Prostate gland (tissue), 2 donors: ENCODE measurements around the gene PHKA1. TPM values are rescaled to one million over a fixed set of nuclear protein-coding genes. Genes with fewer than 3 reads are reported as not detected.

ENCODE experiments used
- DNase-seq: peaks from one replicate; pipeline ENCODE4 v3.0.0-alpha.2; 2019; ENCODE audit warnings: low spot score
- H3K27ac ChIP-seq, 2 donors: fragments of 200-600 bp; sonication (generic); 2 replicates each; pipeline ENCODE4 v1.5.1; 2017 to 2019
- H3K27me3 ChIP-seq: fragments of 200-600 bp; sonication (generic); replicated peaks from 2 replicates; pipeline ENCODE4 v1.5.1; 2019; ENCODE audit not compliant: insufficient read depth
- H3K36me3 ChIP-seq, 2 donors: fragments of 200-600 bp; sonication (generic); 1 replicate in 1 of 2; 2 replicates in 1 of 2; pipeline versions ENCODE4 v1.5.1 to v1.8.1; 2017 to 2019
- H3K4me1 ChIP-seq: fragments of 200-600 bp; sonication (generic); replicated peaks from 2 replicates; pipeline ENCODE4 v1.5.1; 2019
- H3K4me3 ChIP-seq, 2 donors: fragments of 200-600 bp; sonication (generic); 2 replicates each; pipeline ENCODE4 v1.5.1; 2017 to 2019
- H3K9me3 ChIP-seq: fragments of 200-600 bp; sonication (generic); 2 replicates; pipeline ENCODE4 v1.5.1; 2017
- CTCF ChIP-seq, 4 experiments: fragments of 200-600 bp in 2 of 4; fragments of 450-650 bp in 2 of 4; sonication (generic) in 2 of 4; IDR thresholded peaks; 1 replicate in 3 of 4; 2 replicates in 1 of 4; pipeline ENCODE4 v1.5.1; 2016 to 2019; ENCODE audit warnings: antibody characterized with exemption in 4 of 4, mild to moderate bottlenecking in 2 of 4, moderate library complexity in 2 of 4
- POLR2A ChIP-seq: fragments of 450-650 bp; IDR thresholded peaks from one replicate; pipeline ENCODE4 v1.6.1; 2016; ENCODE audit warnings: antibody characterized with exemption, mild to moderate bottlenecking
- POLR2AphosphoS5 ChIP-seq: sonication (generic); formaldehyde crosslinking; IDR thresholded peaks from one replicate; pipeline ENCODE4 v1.6.1; 2017; ENCODE audit warnings: antibody characterized with exemption
- WGBS: methylation state at CpG from one replicate; pipeline ENCODE4 v1.1.5; 2018; 5-methylcytosine and 5-hydroxymethylcytosine counted together
- intact Hi-C: fragments of 100-400 bp; cut with DNase I; formaldehyde crosslinking; loops from one replicate; pipeline ENCODE4 v1.14.2; 2022
- total RNA-seq, 2 donors: library from RNA; depleted of rRNA; stranded (reverse); fragments of >200 nt; gene quantifications; one replicate each; pipeline ENCODE4 v1.1.0, GENCODE V29; 2016

The PHKA1 gene
- total RNA-seq, 2 donors from 2014 or later: 12.4 TPM

DNA sequence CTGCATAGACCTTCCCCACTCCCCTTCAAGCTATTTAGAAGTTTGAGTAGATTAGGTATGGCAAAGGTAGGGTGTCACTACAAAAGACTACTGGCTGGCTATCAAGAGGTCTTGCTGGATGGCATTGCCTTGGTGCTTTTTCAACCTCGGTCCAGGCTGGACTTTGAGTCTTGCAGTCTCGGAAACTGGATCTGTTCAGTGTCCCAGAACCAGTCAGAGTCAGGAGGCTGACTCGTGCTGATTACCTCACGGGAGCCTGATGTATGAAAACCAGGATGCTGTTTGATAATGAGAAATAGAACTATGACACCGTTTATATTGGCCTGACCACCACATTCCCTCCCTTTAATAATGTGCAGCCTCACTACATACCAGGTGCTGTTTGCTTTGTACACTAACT lies 2.7 kb upstream of the PHKA1 start:
- no peak for DNase-seq
- WGBS: 77% methylated on average over 5 of the region's 5 CpGs

GRCh38 chrX:72715546-72715945 lies 1.4 kb upstream of the PHKA1 start:
- WGBS: 91% methylated on average over 12 of the region's 12 CpGs

More for the DNA sequence above, 2.7 kb upstream of the PHKA1 start:
- Histone ChIP-seq H3K27me3 (no peaks in the 10 kb centered on the region), H3K36me3 (no peaks in the 10 kb centered on the region), H3K9me3 (no peaks in the 10 kb centered on the region), H3K4me3 (no peak overlapping the region), H3K4me1 (no peaks in the 10 kb centered on the region), H3K27ac (no peak overlapping the region)
- intact Hi-C loops: no loop called here
- no peak for TF ChIP-seq CTCF (IDR thresholded peaks at IDR 0.05)
- no peak for TF ChIP-seq POLR2AphosphoS5
- TF ChIP-seq POLR2A: no peak

DNA sequence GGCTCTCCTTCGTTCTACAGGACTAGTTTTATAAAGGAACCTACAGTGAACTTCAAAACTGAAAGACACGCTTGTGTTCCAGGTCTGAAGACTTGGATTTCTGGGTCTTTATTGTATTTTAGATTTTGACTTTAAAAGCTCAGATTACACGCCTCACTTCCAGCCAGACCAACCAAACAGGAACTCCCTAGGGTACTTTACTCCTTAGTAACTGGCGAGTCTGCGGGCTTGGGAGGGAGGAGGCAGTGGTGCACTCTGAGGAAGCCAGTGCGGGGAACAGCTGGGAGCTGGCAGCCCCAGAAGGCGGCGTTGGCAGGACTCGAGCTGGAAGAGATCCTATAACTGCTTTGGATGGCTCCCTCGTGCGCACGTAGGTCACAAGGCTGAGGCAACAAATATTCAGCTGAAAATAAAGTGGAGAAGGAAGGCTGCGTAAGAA lies 391 bp upstream of the PHKA1 start:
- Histone ChIP-seq H3K27ac (peak overlapping the region; percentile 81 to 83), H3K4me3 (peak overlapping the region; percentile 35 to 38), H3K36me3 (no peaks in the 10 kb centered on the region), H3K4me1 (no peaks in the 10 kb centered on the region), H3K27me3 (no peaks in the 10 kb centered on the region), H3K9me3 (no peaks in the 10 kb centered on the region)
- DNase-seq: peak; percentile 46
- intact Hi-C loops: no loop called here
- TF ChIP-seq POLR2A: no peak
- peak; percentile 49 for TF ChIP-seq POLR2AphosphoS5
- no peak for TF ChIP-seq CTCF (IDR thresholded peaks at IDR 0.05)
- 1% methylated on average over 13 of the region's 13 CpGs for WGBS

More at GRCh38 chrX:72715546-72715945, 1.4 kb upstream of the PHKA1 start:
- Histone ChIP-seq H3K27ac (no peak overlapping the region), H3K36me3 (no peaks in the 10 kb centered on the region), H3K4me1 (no peaks in the 10 kb centered on the region), H3K27me3 (no peaks in the 10 kb centered on the region), H3K9me3 (no peaks in the 10 kb centered on the region), H3K4me3 (no peak overlapping the region)
- DNase-seq: no peak
- intact Hi-C loops: no loop called here
- TF ChIP-seq POLR2AphosphoS5: no peak
- no peak for TF ChIP-seq POLR2A
- TF ChIP-seq CTCF (IDR thresholded peaks at IDR 0.05): no peak

GRCh38 chrX:72713130-72713529 lies 976 bp downstream of the PHKA1 start:
- 26% methylated on average over 3 of the region's 3 CpGs for WGBS
- peak overlapping the region; percentile 30 to 81 for H3K27ac ChIP-seq
- intact Hi-C loops: no loop called here
- TF ChIP-seq POLR2AphosphoS5 (no peak), POLR2A (no peak), CTCF (IDR thresholded peaks at IDR 0.05) (no peak)
- peak overlapping the region; percentile 35 to 38 for H3K4me3 ChIP-seq
- H3K9me3 ChIP-seq: no peaks in the 10 kb centered on the region
- no peak for DNase-seq
- no peaks in the 10 kb centered on the region for H3K4me1 ChIP-seq
- H3K36me3 ChIP-seq: no peaks in the 10 kb centered on the region
- no peaks in the 10 kb centered on the region for H3K27me3 ChIP-seq

- no peak for DNase-seq
- Histone ChIP-seq H3K27ac (peak overlapping the region; percentile 30 to 81), H3K4me1 (no peaks in the 10 kb centered on the region), H3K4me3 (no peak overlapping the region), H3K9me3 (no peaks in the 10 kb centered on the region), H3K36me3 (no peaks in the 10 kb centered on the region), H3K27me3 (no peaks in the 10 kb centered on the region)
- no peak for TF ChIP-seq POLR2AphosphoS5
- no peak for TF ChIP-seq CTCF (IDR thresholded peaks at IDR 0.05)
- TF ChIP-seq POLR2A: no peak
- intact Hi-C loops: no loop called here
- 22% methylated on average over 2 of the region's 2 CpGs for WGBS
Observed at GRCh38 chrX:72712094-72712755, 1.9 kb downstream of the PHKA1 start.
